GM19238 (cell line): ENCODE measurements around the gene FHIT.

ENCODE experiments used
- DNase-seq: peaks from one replicate; pipeline ENCODE4 v3.0.0; 2011; ENCODE audit warnings: low spot score; ENCODE audit not compliant: insufficient read length

FHIT gene

GRCh38 chr3:60867200-60867599 lies 384.1 kb downstream of the FHIT start:
- no peak for DNase-seq

DNA sequence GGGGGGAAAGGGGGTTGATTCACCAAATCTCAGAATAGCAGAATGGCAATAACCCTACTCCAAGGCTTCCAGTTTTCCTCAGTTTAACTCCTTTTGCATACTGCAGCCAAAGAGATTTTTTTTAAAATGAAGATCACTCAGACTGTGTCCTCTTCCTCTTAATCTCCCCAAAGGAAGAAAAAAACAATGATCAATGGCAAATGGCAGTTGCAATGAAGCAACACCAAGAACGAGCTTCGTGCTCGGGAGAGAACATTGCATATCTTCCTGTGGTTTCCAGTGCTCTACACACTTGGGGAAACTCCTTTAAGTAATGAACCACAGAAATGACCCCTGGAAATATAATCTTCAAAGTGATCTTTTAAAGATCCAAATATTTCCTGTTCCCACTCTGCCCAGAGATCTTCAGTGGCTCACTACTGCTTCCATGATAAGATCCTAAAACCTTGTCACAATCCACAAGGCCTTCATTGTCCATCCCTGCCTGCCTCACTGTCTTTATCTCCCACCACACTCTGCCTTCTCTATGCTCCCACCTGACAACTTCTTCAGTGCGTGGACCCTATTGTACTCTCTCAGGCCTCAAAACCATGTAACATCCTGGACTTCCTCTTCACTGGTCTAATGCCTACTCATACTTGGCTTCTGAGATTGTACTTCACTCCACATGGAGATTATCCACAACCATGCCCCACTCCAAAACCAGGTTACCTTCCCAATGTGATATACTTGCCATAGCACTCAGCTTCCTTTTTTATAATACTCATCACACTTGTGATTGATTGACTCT lies 394.8 kb downstream of the FHIT start:
- no peak for DNase-seq

DNA sequence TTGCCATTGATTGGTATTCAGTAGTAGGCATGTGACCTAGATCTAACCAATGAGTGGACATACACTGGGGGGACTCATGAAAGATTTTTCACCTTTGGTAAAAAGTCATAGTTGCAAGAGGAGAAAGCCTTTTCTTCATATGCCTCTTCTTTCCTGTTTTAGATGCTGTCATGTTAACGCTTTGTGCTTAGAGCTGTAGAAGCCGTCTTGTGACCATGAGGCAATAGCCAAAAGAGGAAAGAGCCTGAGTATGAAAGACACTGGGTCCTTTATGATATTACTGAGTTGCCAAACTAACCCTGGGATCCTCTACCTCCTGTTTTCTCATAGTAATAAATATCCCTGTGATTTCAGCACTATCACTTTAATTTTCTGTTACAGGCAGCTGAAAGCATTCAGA lies 396.0 kb downstream of the FHIT start:
- DNase-seq, result no peak

GRCh38 chr3:60854791-60855190 lies 396.5 kb downstream of the FHIT start:
- DNase-seq, result no peak

DNA sequence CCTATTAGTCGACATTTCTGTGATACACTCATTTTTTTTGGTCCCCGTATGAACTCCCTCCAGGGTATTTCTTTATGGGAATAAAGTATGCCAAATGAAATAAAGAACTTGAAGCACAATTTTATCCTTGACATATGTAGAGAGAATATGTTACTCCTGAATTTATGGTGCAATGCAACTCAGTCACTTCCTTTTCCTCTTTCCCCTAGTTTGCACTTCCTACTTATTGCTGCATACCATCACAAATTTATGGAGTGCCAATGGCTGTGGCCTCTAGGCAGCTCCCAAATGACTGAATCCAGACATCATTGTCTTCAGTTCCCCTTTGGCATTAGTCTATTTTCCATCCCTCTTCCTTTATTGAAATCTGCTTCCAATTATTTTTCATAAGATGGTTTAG lies 403.5 kb downstream of the FHIT start:
- DNase-seq, result no peak

GRCh38 chr3:60844256-60844655 lies 407.0 kb downstream of the FHIT start:
- no peak for DNase-seq

DNA sequence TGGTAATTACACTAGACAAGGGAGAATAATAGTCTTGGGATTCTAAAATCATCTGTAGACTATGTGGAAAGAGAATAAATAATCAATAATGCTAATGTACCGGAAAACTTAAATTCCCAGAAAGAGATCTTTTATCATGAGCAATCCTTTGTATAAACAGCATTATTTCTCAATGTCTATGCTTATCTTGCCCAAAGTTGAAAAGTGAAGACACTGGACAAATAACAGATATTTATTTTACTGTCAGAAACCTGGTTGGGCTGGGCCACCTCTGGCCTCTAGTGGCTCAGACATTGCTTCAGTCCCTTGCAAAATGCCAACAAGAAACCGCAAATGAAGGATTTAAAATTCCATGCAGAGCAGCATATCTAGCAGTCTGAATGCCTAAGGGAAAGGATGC lies 409.9 kb downstream of the FHIT start:
- no peak for DNase-seq

GRCh38 chr3:60839246-60839645 lies 412.0 kb downstream of the FHIT start:
- no peak for DNase-seq

- DNase-seq, result no peak
Observed at GRCh38 chr3:60835796-60836195, 415.5 kb downstream of the FHIT start.

GRCh38 chr3:60829058-60829457 lies 422.2 kb downstream of the FHIT start:
- DNase-seq, result no peak

DNA sequence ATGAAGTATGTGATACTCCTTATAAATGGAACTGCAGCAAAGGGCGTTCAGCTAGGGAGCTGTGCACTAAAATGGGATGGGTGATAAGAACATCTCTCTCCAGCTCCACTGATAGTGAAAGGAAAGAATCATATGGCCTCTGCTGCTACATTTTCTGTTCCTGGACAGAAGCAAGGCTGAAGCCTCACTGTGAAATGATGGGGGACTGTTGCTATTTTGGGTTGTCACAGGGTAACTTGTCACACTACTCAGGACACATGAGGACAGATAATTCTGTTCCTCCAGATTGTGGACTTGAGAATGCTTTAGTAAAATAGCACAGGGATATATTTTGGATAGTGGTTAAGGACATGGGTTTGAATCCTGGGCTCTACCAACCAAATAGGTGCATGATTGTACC lies 423.6 kb downstream of the FHIT start:
- no peak for DNase-seq

- DNase-seq, result no peak
Observed at GRCh38 chr3:60826511-60826910, 424.7 kb downstream of the FHIT start.

DNA sequence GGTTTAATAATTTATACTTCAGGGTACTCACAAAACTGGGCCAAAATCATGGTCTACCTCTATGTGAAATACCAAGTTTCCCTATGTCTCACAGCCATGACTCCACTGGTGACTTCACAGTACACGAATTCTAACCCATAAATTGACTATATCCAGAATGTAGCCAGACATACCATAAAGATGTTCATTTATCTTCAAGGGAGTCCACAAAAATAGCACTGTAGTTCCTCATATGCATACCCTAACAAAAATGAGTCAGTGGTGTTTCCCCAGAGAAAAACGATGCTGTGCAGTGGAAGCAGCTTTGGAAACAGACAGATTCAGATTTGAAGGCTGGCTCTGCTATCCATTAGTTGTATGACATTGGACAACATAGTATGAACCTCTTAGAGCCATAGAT lies 438.8 kb downstream of the FHIT start:
- no peak for DNase-seq

- no peak for DNase-seq
Observed at GRCh38 chr3:60810881-60811280, 440.4 kb downstream of the FHIT start.

- DNase-seq, result no peak
Observed at GRCh38 chr3:60809857-60810610, 441.2 kb downstream of the FHIT start.

- DNase-seq, result no peak
Observed at GRCh38 chr3:60803216-60804173, 447.8 kb downstream of the FHIT start.

DNA sequence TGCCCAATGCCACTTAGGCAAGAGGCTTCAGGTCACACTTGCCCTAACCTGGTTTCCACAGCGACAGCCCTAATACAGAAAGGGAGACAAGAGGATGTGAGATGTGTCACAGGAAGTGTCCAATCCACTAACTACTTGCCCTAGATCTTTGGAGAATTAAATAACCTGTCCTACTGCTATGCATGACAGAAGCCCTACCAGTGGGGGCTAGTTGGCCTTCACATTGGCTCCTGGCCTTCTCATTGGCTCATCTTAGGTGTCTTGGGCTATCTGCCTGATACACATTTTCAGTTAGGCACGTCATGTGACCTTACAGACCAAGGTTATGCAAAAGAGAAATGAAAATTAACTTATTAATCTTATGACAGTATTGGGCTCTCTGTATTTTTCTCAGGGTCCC lies 449.9 kb downstream of the FHIT start:
- DNase-seq, result no peak

- no peak for DNase-seq
Observed at GRCh38 chr3:60798456-60798855, 452.8 kb downstream of the FHIT start.

DNA sequence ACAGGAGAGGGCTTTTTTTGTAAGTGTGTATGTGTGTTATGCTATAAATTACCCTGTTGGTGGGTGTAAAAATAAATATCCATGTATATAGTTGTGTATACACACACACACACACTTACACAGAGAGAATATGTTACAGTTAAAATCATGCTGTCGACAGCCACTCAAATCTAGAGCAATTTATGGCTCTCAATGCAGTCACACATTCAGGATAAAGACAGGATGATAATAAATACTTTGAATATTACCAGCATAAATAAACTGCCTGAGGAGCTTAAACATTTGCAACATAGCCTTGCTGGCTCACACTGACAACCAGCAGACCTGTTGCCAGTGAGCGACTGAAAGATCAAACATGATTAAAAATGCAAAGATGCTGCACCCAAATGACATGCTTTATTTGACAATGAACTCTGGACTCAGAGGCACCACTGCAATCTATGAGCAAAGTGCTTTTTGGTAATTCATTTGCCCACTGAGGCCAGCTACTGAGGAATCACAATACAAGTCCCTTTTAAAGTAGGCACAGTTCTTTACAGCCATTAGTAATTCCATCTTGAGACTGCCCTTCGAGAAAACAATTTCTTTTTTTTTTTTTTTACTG lies 458.9 kb downstream of the FHIT start:
- DNase-seq, result no peak

DNA sequence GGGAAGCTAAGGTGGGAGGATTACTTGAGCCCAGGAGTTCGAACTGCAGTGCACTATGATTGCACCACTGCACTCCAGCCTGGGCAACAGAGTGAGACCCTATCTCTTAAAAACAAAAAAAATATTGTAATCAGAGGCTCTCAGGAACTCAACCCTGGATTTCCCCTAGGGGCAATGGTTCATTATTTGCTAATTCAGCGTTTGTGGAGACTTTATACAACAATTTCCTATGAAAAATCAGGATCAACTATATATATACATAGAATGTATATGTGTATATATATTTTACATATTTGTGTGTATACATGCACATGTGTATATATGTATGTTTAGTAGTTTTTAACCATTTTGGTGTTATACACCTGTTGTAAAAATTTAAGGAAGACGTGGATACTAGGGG lies 463.1 kb downstream of the FHIT start:
- DNase-seq, result no peak

DNA sequence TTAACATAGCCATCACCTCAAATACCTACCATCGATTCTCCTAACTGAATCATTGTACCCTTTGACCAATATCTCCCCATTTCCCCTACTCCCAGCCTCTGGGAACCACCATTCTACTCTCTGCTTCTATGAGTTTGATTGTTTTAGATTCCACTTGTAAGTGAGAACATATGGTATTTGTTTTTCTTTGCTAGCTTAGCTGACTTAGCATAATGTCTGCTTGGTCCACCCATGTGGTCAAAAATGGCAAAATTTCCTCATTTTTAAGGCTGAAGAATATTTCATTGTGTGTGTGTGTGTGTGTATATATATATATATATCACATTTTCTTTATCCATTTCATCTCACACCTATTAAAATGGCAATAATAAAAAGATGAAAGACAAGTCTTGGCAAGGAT lies 469.3 kb downstream of the FHIT start:
- DNase-seq, result no peak
